Activated effector memory CD4-positive, alpha-beta T cell treated with Interleukin-2 at 50 U/mL for 16 hours (primary cell): ENCODE data around the gene SRGAP2C.
"Not testable (repeated sequence)": the region's sequence is repeated elsewhere in the genome, so short reads cannot be mapped to it uniquely, and the experiment has no call there.

Source experiments
- DNase-seq: peaks from one replicate; pipeline ENCODE4 v3.0.0-alpha.2; 2020

Gene SRGAP2C

DNA sequence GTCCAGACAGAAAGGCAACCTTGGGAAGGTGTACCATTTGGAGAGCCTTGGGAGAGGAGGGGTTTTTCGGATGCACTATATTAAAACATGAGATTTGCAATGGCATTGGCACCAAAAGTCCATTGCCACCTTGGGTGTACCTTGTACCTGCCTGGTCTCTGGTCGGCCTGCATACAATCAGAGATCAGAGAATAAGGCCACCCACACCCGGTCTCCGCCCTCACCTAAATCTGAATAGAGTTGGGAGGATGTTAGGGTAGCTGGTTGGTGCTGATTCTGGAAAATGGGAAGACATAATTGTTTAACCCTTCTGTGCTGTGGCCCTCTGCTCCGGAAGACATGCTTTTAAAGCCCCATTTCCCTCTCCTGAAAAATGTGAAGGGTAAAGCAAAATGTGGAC lies 3.1 kb downstream of the SRGAP2C start:
- DNase-seq = not testable (repeated sequence)

DNA sequence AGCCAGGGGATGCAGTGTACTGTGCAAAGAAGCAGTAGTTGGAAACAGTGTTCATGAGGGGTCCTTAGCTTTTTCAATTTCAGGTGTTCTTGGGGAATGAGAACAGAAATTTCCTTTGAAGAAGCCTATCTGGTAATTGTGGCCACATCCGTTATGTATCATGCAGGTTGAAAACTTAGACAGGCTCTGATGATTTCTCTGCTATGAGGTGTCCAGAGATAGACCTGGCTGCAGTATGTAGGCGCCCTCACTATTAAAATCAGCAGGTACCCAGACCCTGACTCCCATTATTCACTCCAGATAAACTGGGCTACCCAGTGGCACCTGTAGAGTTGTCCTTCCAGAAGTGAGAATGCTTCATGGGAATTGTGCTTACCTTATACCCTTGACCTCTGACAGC lies 7.7 kb downstream of the SRGAP2C start:
- DNase-seq = not testable (repeated sequence)

DNA sequence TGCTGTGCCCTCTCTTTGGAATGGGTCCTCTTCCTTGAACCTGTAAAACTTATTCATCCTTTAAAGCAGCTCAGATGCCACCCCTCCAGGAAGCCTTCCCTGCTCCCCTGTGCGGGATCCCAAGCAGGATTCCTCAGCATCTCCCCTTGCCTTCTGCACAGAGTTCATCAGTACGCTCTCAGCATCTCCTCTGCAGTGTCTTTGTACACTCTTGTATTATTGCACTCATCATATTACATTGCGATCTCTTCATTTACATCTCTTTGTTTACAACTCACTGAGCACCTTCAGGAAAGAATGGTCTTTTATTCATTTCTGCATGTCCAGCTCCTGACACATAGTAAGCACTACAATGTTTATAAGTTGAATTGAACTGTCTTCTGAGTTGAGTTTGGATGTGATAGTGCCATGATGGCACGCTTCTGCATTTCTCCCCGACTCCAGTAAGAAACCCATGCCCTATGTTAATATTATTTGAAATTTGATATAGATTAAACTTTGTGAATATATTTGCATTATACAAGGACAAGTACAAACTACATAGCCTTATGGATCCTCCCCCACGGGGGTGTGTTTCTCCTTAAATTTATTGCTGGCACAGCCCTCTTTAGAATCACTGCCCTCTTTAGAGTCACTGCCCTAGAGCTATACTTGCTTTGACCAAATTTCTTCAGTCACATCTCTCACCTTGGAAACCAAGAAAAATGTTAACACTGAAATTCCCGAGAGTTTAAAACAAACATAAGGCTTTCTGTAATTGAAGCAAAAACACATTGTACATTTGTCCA lies 12.5 kb downstream of the SRGAP2C start:
- DNase-seq = not testable (repeated sequence)

DNA sequence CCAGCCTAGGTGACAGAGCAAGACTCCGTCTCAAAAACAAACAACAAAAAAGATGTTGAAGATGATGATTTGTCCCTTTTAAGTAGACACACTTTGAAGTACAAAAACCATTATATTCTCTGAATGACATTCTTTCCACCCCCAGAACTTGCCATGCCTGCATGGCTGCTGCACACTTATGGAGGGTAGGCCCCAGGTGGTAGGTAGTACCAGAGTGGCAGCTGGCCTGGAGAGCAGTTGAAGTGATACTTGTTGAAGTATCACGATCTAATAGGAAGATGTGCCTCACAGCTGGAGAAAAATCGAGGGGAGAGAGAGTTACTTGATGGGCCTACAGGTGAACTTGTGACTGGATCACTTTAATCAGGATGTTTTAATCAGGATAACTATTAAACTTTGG lies 15.0 kb downstream of the SRGAP2C start:
- not testable (repeated sequence) for DNase-seq

DNA sequence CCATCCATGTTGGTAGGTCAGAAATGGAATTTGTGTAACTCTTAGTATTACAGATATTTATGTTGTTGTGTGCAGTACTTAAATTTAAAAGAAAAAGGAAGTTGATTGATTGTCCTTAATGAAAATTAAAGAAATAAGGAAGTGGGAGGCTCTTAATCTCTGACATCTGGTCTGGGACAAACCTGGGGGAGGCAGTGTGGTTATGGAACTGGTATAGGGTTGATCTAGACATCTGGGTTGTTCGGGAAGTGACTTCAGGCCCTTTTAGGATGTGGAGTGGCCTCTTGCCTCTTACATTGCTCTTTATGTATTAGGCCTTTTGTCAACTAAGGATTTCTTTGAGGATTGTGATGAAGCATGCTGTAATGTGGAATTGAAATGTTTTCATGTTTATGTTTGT lies 15.5 kb downstream of the SRGAP2C start:
- DNase-seq = not testable (repeated sequence)

DNA sequence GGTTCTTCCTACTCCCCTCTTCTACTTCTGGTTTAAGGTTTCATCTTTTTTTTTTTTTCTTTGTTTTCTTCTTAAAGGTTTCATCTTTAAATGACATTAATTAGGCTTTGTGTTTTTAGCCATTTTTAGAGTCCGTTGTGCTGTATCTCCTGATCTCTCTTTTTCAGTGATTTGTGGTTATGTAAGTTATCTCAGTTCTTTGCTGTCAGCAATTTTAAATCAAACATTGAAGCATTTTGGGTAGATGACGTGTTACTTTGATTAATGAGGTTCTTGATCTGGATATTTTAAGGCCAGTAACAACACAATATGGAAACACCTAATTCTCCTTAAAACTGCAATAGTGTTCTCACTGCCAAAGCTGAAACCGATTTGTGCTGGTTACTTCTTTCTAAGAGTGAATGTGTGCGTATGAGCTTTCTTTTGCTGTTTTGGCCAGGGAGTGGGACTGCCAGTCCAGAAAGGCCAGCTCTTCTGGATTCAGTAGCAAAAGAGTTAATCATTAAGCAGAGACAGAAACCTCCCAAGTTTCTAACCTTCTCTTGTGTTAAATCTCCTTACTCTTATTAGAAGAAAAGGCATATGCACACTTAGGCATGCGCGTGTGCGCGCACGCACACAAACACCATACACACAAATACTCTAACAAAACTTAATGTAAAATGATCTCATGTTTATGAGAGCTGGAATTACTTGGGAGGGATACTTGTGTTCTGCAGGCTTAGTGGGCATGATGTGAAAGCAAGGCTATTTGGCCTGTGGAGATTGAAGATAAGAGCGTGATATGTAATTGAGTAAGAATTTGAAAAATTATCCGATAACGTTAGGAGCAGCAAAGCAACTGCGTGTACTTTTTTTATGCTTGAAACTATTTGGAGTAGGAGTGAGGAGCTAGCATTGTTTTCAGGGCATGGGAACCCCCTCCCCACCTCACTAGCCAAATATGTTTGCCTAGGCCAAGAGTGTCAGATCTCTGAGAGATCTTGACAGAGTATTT lies 16.5 kb downstream of the SRGAP2C start:
- not testable (repeated sequence) for DNase-seq

DNA sequence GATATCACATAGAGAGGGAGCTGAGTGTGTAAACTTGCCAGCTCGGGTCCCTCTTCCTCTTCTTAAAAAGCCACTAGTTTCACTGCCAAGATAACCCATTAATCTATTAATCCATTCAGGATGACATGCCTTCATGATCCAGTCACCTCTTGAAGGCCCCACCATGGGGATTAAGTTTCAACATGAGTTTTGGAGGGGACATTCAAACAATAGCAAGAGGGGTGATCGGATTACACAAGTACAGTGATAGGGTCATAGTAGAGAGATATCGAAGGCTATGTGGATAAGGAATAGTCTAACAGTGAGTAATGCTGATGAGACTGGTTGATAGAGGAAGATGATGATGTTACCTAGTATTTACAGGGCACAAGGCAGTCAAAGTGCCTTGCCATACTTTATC lies 18.2 kb downstream of the SRGAP2C start:
- not testable (repeated sequence) for DNase-seq

DNA sequence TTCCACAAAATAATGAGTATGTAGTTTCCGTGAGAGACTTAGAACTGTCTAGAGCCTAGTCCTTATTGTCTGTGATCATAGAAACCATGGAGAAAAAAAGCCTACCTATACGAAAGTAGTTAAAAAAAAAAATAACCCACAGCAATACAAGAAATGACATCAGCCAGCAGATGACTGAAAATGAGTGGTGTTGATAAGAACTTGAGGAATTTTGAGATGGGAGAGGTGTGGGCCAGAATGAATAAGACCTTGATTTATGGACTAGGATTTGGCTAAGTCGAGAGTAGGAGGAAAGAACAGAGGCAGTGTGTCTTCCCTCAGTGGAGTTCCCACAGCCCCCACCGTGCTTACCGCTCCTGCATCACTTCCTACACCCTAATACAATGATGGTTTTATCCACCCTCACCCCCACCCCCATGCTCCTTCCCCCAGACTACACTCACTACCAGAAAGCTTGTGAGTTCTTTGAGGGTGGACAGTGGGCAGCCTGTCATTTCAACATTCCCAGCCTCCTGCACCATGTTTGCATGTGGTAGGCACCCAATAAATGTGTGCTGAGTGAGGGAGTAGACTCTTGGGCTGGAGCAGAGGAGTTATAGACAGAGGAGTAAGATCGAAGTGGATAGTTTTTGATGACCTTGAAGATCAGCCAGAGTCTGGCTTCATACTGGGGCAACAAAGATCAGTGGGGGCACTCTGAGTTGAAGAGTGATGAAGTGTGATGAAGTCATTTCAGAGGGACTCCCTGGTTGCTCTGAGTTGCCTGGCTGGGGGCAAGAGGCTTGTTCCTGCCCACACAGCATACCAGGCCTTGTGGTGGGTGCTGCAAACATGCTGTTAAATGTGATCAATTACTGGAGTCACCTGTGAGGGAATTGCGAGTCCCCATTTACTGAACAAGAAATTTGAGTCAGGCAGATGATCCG lies 21.3 kb downstream of the SRGAP2C start:
- DNase-seq = not testable (repeated sequence)

DNA sequence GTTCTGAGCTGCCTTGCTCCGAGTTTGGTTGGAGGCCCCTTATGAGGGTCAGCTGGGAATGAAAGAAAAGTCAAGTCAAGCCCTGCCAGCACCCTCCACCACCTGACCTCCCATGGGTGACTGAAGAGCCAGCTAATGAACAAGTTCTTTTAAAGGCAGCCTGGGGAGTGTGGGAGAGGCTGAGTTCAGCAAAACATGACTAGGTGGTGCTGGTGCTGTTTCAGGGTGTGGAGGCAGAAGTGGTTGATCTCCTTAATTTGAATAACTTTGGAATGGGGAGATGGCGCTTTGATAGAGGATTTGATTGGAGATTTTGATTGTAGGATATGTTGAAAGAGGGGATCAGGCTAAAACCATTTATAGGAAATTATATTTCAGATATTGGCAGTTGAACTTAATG lies 22.6 kb downstream of the SRGAP2C start:
- DNase-seq = not testable (repeated sequence)

DNA sequence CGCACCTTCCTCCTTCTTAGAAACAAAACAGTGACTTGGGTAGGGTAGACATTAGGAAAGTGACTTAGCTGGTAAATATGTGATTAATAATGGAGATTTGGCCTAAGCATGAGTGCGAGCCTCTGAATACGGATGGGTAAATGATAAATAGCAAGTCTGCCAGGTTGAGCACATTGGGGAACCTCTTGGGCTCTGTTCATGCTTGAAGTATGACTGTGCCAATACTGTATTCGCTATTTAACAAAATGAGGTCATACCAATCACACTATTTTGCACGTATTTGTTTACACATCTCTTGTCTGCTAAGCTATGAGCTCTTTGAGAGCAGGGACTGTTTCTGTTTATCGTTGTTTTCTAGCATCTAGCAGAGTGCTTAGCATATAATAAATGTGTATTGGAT lies 23.6 kb downstream of the SRGAP2C start:
- DNase-seq = not testable (repeated sequence)

DNA sequence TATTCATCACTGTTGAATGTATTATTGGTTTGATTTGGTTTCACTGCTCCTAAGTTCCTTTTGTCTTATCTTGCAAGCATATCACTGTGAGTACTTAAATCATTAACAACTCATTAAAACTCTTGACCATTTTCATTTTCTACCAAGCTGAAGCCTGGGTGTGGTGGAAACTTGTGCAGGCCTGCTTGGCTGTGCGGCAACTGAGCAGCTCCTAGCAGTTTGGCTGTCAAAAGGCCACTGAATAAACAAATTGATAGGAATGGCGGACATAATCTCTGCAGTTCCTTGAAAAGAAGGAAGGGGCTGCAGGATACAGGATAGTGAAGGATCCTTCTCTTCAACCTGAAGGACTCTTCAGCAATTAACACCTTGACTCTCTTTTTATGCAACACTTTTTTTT lies 26.0 kb downstream of the SRGAP2C start:
- not testable (repeated sequence) for DNase-seq

DNA sequence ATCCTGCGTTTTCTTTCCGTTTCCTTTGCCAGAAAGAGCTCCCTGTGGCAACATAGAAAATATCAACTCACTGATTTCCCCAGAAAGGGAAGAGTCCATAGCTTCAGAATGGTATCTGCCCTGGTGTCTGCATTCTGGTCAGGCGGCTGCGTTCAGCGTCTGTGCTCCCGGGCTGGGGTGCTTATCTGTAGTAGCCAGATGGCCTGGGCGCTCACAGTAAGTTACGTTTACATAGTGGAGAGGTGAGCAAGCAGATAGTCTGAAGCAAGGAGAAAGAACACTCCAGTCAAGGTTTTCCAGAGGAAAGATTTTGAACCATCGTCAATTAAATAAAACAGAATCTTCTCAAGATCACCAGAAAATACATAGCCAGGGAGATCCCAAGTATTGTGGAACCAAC lies 28.7 kb downstream of the SRGAP2C start:
- not testable (repeated sequence) for DNase-seq

DNA sequence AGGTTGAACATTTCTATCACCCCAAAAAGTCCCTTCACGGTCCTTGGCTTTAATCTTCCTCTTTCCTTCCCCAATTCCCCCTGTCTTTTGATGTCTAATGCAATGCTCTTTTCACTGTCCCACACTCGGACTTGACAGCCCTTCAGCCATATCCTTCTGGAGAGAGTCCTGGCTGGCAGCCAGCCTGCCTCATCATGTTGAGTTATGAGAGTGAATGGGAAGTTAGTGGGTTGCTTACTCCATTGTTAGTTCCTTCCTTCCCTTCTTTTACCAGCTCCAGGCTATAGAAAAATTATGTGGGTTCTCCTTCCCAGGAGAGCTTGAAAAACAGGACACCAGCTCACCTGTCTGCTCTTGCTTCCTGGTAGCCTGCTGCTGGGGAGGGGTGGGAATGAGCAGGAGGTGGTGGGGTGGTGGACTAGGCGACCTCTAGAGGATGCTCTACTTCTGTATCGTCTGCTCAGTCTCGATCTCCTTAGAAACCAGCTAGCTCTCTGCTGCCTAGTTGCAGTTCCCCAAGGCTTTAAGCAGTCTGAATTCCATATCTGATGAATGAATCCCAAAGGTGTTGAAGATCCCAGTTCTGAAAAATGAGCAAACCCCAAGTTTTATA lies 29.9 kb downstream of the SRGAP2C start:
- DNase-seq = not testable (repeated sequence)

DNA sequence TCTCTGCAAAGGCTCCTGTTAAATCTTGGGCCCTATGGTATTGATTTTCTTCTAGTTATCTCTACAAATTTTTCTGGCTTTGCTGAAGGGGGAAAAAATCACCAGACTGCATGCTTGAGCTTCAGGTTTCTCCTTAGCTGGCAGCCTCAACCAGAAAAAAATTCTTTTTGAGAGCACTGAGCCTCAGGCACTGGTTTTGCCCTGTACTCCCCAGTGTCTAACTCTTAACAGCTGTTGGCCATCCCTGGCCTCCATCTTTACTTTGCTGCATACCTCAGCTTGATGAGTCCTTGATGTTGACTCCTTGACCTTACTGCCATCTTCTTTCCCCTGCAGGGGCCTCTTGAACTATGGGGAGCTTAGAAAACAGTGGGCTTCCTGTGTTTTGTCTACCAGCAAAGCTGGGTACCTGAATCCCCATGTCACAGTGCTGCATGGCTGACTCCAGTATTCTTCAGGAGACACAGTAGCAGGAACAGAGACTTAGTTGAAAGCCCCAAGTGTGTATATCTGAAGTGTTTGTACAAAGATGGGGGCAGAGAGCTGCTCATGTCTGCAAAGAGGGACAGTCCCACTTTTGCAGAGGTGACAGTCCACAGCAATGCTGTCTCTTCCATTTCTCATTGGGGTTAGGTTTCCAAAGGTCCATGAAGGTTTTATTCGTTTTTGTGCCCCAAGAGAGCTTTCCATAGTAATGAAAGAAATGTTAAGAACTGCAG lies 31.1 kb downstream of the SRGAP2C start:
- not testable (repeated sequence) for DNase-seq

DNA sequence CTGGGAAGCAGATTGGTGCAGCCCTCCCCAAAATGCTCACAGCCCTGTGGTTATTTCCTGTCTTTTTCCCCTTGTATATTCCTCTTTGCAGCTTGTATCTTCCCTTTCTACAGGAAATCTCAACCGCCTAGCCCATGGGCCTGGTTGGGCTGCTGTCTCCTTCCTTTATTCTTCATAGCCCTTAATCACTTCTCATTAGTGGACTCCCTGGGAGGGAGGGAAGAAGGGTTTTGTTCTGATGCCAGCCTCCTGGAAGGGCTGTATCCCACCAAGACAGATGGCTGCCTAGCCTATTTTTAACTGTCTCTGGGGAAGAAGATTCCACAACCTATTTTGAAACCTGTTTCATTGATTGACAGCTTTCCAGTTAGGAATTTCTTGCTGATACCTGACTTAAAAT lies 31.9 kb downstream of the SRGAP2C start:
- DNase-seq = not testable (repeated sequence)

DNA sequence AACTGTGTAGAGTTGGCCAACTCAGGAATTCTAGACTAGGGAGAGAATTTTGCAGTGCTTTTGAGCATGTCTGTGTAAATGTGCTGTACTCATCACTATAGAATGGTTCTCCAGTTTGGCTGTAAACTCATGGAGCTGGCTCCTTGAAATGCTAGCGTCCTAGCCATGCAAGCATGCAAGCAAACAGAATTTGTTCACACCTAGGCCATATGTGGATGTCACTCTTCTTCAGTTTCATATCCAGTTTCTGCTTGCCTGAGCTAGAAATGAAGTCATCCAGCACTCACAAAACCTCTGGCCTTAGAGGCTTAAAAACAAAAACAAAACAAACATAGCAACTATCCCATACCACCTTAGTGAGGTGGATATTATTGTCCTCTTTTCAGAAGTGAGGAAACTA lies 37.0 kb downstream of the SRGAP2C start:
- DNase-seq = not testable (repeated sequence)

DNA sequence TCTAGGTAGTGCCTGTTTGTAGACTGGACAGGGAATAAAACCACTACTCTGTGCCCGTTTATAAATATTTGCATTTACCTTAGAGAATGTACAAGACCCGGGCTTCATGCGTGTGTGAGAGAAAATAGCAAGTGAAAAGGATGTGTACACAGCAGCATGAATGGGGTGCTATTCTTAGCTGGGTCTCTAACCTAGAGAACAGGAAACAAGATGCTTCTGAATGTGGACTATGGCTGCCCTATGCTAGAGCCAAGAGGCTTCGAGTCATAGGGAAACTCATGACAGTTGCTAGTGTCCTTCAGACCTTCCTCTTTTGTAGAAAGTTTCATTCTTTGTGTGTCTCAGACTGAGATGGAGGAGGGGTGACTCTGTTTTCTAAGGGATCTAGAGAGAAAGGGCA lies 39.9 kb downstream of the SRGAP2C start:
- not testable (repeated sequence) for DNase-seq

DNA sequence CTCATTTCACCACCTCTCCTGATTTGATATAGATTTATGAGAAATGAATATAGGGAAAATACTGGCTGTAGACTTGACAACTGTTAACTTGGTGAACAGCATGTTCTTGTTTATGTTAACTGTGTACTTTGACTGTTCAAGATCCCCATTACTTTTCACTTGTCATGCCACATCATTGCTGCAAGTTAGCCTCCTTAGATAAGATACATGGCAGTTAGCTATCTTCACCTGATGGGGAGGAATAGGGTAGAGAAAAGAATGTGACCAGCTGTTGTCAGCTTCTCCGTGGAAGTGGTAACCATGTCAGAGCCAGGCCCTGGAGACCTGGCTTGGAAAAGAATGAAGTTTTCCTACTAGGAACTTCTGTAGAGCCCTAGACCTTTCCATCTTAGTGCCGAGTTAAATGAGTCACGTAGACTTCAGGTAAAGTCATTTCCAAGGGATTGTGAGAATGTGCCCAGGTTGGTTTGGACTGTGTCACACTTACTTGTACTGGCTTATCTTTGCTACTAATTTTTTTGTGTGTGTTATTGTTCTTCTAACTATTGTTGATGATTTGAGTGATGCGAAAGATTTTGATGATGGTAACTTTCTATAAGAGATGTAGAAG lies 41.6 kb downstream of the SRGAP2C start:
- DNase-seq = not testable (repeated sequence)

DNA sequence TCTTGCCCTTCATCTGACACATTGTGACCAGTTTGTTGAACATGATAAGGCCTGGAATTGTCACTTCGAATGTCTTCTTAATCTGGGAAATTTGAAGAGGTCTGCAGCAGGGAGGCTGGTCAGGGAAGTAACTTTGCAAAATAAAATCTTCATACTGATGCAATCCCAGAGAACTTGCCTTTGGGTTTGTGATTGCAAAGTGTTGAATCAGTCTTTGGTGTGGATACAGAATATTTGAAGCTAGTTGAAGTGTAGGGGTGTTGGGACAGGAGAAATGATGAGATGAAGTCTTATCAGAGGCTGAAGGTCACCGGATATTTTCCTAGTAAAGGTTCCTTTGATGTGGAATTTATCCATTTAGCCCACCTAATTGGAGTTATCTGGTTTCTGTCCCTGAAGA lies 42.1 kb downstream of the SRGAP2C start:
- DNase-seq = not testable (repeated sequence)

DNA sequence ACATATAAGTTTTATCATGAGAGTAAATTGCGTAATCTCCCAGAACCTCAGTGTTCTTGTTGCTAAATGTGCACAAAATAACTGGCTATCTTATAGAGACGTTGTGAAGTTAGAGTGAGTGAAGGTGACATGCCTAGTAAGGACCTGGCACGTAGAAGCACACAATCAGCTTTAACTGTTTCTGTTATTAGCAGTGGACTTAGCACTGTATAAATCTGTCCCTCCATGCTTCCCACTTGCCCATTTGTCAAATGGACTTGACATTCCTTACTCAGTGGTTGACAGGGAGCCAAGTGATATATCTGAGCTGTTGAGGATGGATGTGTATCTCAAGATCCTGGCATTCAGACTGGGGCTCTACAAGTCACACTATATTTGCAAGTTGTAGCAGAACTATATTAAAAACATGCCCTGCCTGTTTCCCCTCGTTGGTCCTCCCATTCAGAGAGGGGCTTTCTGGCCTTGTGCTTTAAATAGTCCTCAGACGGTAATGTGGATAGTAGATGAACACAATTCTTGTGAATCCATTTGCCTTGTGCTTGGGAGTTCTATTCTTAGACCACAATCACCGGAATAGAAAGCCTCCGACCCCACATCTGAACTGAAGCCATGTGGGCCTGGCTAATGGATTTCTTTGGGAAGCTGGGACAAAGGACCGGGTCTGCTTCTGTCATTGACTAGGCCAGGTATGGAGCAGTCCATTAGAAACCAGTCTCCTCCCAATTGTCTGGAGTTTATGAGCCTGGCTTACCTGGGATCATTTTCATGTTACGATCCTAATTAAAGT lies 43.0 kb downstream of the SRGAP2C start:
- not testable (repeated sequence) for DNase-seq
